DLD1 (cell line): ENCODE data around the gene FABP2.
"Not testable (repeated sequence)": the region's sequence is repeated elsewhere in the genome, so short reads cannot be mapped to it uniquely, and the experiment has no call there.

Experiments
- in situ Hi-C: cut with HindIII; loops from 2 replicates; pipeline ENCODE4 v1.10.0; 2017; ENCODE audit warnings: low sequenced_read_pairs

The FABP2 gene

DNA sequence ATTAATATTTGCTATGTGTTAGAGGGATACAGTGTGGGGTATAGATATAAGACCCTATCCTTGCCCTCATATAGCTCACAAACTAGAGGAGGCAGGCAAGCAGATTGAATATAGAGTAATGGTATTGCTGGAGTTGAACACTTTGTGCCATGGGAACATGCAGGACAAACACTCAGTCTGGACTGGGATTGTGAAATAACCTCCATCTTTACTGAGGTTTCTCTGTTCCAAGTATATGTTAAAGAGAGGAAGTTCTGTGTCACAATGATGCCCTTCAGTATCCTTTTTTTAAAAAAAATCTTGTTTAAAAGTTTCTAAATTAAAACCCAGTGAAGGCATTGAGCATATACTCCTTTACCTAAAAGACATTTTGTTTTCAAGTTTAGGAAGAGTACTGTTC, 8.7 kb downstream of the FABP2 start:
- in situ Hi-C loops, result no loop called here

DNA sequence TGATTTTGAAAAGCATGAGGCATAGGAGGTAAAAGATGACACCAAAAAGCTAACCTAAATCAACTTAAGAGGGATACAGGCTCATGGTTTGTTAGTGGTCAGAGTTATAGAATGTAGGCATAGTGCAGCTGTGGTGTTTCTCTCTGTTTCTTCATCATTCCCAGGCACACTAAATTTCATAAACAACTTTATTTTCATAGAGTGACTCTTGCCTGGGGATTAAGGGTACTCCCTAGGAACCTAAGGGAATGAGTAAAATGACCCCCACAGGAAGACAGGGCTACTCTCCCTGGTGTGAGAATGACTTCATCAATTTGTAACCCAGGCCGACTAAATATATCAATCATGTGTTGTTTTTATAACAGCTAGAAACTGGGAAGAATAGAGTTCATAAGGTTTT, 11.1 kb downstream of the FABP2 start:
- in situ Hi-C loops, result no loop called here

DNA sequence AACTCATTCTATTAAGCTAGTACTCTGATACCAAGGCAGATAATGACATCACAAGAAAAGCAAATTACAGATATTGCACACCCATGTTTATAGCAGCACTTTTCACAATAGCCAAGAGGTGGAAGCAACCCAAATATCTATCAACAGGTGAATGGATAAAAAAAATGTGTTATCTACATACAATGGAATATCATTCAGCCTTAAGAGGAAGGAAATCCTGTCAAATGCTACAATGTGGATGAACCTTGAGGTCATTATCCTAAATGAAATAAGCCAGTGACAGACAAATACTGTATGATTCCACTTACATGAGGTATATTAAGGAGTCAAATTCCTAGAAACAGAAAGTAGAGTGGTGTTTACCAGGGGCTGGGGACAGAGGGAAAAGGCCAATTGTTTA, 14.3 kb downstream of the FABP2 start:
- in situ Hi-C loops, result no loop called here

DNA sequence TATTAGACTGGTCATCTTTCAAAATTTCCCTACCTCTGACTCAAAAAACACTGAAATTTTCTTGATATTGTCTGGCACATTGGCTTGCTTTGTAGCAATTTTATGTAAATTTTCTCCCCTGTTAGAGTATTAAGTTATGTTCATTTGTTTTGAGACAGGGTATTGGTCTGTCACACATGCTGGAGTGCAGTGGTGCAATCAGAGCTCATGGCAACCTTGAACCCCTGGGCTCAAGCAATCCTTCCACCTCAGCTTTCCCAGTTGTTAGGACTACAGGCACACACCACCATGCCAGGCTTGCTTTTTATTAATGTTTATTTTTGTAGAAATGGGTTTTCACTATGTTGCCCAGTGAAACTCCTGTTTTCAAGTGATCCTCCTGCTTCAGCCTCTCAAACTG, 17.5 kb downstream of the FABP2 start:
- in situ Hi-C loops, result no loop called here

DNA sequence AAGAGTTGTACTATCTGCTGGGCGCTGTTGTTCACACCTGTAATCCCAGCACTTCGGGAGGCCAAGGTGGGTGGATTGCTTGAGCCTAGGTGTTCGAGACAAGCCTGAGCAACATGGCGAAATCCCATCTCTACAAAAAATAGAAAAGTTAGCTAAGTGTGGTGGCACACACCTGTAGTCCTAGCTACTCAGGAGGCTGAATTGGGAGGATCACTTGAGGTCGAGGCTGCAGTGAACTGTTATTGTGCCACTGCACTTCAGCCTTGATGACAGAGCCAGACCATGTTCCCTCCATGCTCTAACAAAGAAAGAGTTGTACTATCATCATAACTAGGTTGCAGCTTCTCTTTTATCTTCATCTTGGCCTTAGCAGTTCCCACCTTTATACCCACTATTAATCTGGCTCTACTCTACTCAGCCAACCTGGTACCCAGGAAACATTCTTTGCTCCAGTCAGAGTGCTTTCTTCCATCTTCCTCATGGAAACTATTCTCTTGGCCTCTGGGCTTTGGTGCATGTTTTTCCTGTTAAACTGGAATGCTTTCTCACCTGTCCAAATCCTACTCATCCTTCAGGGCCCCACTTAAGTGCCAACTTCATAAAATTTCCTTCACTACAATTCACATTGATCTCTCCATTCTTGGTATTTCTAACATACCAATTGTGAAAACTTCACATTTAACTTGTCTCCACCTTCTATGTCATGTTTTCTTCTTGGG, 18.2 kb downstream of the FABP2 start:
- in situ Hi-C loops, result no loop called here

DNA sequence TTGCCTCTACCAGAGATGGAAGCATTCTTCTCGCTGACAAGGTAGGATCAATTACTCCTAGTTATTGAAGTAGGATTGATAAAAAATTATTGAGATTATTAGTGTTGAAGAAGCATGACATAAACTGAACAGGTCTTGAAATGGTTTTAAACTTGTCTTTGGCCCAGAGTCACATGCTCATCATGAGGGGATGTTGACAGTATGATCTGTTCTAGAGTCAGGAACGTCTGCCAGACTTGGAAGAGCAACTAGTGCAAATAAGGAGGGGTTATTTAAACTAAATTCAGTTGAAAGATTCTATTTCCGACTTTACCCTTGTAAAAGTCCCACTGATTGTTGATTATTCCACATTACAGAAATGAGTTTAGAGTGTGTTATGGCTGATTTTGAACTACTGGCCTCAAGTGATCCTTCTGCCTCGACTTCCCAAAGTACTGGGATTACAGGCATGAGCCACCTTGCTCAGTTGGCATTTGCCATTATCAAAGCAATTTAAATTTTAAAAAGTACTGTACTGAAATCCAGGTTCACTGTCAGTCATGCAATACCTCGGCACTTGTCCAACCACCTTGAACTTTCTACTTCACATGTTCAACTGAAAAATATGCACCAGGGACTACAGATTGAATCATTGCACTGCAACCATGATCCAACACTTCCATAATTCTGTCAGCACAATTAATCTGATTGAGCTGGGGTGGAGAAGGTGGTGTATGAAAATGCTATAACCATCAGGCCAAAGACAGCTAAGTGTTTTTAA, 19.7 kb downstream of the FABP2 start:
- in situ Hi-C loops, result no loop called here

DNA sequence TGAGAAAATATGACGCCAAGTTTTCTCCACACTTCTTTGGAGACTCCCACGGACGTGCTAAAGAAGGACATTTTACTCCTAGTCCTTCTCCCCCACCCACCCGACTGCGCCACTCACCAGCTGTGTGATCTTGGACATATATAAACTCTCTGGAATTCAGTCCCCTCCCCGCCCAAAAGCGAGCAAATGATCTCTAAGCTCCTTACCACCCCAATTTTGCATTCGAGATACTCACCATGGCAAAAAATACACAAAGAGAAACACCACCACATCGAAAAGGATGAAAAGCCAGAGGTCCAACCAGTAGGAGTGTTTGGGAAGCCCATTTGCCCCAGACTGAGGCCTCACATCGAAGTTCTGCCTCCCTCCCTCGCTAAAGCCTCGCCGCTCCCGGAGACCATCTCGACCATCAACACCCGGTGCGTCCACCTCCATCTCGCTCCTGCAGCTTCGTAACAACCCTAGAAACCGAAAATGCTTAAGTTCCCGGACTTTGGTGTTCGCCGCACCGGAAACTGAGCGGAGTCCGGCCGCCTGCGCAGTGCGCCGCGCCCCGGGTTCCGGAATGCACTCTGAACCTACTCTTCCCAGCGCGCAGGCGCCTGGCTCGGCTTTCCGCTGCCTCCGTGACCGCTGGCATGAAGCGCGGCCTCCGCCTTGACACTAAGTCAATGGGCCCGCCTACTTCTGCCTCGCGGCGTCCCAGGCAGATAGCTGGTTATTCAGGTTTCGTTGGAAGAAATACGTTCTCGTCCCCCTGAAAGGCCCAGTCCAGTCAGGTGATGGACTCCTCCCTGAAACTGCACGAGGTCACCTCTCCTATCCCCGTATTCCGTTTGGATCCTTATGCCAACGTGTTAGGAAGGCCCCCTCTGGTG, 21.6 kb downstream of the FABP2 start:
- in situ Hi-C loops, result no loop called here

DNA sequence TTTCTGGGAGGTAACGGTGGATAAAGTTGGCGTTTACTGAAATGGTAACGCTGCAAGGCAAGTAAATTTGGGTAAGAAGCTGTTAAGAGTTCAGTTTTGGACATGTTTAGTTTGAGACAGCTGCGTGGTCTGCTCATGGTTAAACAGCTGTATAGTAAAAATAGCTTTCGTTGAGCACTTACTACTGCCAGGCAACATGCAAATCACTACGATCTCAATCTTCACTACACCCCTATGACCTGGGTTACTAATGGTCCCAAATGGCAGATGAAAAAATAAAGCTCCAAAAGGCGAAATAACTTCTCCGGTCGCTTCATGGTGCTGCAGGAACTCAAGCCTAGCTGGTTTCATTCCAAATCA, 22.2 kb downstream of the FABP2 start:
- in situ Hi-C loops, result no loop called here

DNA sequence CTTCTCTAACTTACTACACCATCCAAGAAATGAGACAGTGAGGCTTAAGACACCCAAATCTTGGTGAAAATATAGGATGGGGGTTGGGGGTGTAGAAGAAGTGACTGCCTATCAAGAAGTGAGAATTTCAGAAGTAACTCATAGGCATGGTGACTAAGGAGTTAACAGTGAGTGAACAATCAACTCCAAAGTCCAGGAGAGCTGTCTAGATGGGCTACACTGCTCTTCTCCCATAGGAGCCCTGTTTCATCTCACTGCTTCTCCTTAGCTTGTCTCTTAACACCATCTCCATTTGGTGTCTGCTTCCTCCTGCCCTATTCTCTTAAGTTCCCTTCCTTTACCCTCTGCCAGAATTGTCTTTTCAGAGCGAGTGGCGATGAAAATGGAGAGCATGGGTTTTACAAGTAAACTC, 22.7 kb downstream of the FABP2 start:
- in situ Hi-C loops, result no loop called here

DNA sequence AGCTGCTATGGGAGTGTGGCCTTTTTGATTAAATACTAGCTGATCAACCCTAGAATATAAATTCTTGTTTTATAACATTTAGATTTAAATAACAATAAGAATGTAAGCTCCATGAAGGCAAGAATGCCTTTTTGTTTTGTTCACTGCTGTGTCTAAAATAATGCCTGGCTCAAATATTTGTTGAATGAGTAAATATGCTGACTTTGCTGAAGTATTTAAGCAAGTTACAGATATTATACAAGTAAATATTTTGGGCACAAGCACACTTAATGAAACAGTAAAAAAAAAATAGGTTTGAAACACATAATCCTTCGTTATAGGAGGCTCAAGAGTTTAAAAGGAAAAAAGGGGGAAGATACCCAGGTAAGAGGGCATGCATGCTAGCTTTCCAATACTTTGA, 24.1 kb downstream of the FABP2 start:
- in situ Hi-C loops, result no loop called here

DNA sequence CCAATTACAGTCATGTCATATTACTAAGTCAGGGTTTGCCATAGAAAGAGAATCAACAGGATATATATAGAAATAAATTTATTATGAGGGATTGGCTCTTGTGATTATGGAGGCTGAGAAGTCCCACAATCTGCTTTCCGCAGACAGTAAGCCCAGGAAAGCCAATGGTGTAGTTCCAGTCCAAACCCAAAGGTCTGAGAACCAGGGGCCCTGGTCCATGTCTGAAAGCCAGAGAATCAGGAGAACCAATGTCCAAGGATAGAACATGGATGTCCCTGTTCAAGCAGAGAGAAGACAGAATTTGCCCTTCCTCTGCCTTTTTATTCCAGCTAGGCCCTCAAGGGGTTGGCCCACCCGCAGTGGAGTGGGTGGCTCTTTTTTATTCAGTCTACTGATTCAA, 25.6 kb downstream of the FABP2 start:
- in situ Hi-C loops, result no loop called here

DNA sequence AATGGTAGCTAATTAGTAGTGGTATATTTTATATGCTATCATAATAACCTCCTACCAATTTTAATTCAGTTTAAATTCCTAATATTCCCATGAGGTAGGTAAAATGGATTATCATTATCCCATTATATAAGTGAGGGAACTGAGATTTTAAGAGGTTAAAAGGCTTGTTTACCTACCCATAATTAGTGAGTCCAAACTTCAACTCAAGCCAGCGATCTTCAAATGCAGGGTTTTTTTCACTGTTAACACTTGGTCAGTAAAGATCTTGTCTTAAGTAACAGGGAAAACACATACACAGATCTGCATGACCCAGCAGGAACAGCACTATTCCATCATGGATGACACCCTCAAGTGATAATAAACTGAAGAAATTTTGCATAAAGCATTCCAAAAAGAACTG, 31.3 kb downstream of the FABP2 start:
- in situ Hi-C loops, result no loop called here

DNA sequence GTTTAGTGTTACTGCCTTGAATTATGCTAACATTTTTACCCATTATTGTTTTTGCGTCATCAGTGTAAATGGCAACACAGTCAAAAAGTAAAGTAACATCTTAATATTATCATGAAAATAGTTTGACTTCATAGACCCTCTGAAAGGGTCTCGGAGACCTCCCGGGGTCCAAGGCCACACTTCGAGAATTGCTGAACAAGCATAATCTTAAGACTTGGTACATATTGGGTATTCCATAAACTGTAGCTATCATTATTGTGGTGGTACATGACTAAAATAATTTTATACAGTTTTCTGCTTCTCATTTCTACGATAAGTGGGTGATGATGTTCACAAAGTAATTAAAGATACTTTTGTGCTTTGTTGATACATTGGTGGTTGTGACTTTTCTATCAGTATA, 32.6 kb downstream of the FABP2 start:
- in situ Hi-C loops, result no loop called here

DNA sequence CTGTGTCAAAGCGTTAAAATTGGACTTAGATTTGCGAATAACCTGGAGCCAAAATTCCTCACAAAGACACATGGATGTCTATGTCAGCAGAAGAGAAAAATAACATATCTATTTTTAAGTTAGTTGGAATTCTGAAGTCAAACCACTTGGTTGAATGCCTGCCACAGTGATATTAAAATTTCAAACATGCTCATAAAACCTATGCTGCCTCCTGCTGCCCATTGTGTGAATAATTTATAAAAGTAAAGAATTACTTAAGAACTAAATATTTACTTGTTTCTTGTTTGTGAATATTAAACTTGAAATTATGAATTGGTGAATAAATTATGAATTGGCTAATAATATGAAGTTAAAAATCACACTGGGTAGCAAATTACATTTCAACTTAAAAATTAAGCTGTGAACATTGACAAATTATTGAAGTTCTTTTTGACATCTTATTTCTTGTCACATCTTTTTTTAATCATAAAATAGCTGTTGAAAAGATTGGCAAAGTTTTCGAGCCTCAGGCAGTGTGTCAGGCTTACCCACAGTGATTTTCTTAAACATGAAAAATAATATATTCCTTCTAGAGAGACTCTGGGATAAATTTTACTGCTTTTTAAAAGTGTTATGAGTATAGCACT, 35.4 kb downstream of the FABP2 start:
- in situ Hi-C loops, result no loop called here

DNA sequence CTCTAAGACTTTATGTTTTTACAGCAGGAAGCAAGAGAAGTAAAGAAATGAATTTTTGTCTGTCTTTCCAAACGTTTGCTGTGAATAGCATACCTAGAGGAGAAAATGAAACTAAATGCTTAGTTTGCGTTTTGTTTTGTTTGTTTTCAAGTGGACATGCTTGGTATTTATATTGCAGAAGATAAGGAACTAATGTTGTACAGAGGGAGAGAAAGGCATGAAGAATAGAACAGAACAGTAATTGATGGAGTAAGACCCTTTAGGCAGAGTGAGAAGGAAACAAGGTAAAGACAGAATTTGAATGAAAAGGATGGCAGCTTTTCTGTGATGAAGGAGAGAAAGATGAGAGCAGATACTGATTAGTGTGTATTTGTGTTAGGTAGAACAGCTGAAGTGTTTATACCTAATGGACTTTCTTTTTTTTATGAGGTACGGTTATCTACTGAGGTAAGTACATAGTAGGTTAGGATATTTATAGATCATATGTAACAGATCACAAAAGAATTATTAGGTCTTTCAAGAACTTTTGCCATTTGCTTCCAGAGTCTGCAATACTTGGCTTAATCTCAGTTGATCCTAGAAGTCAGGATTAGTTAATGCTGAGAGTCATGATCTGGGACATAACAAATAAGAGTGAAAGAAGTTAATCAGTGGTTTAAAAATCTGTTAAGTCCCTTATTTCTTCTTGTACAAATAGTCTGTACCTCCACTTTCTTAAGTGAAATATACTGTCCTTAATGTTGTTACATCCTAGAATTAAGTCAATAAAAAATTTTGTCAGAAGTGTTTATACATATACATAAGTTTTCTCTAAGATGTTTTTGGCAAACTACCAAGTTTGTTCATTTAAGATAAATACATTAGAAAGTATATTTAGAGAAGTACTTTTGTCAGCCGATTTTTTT, 36.8 kb downstream of the FABP2 start:
- in situ Hi-C loops, result no loop called here

DNA sequence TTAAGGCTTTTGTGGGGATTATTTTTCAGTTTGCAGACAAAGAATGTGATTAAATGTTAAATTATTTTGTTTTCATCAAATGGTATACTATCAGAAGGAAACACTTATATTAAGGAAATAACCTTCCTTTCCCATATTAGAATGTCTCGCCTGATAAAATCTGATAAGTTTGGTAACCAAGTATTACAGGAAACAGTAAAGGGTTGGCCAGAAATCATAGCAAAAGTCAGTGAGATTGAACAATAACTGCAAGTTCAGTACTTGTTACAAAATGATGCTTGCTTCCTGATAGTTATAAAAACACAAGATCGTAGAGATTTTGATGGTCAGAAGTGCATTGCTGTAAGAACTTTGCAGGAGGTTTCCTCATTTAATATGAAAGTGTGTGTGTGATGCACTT, 40.5 kb downstream of the FABP2 start:
- in situ Hi-C loops, result no loop called here

DNA sequence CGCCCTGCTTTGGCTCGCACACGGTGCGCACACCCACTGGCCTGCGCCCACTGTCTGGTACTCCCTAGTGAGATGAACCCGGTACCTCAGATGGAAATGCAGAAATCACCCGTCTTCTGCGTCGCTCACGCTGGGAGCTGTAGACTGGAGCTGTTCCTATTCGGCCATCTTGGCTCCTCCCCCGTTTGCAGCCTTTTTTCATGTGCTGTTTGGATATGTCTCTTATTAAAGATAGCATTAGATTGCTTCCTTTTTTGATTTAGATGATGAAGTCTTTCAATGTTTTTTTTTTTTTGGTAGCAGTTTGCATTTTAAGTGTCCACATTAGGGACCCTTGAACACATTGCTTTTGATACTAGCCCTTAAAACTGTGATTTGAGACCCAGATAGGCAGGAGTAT, 42.0 kb downstream of the FABP2 start:
- in situ Hi-C loops, result not testable (repeated sequence)

DNA sequence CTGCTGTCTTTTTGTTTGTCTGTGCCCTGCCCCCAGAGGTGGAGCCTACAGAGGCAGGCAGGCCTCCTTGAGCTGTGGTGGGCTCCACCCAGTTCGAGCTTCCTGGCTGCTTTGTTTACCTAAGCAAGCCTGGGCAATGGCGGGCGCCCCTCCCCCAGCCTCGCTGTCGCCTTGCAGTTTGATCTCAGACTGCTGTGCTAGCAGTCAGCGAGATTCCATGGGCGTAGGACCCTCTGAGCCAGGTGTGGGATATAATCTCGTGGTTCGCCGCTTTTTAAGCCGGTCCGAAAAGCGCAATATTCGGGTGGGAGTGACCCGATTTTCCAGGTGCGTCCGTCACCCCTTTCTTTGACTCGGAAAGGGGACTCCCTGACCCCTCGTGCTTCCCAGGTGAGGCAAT, 42.4 kb downstream of the FABP2 start:
- in situ Hi-C loops, result not testable (repeated sequence)

DNA sequence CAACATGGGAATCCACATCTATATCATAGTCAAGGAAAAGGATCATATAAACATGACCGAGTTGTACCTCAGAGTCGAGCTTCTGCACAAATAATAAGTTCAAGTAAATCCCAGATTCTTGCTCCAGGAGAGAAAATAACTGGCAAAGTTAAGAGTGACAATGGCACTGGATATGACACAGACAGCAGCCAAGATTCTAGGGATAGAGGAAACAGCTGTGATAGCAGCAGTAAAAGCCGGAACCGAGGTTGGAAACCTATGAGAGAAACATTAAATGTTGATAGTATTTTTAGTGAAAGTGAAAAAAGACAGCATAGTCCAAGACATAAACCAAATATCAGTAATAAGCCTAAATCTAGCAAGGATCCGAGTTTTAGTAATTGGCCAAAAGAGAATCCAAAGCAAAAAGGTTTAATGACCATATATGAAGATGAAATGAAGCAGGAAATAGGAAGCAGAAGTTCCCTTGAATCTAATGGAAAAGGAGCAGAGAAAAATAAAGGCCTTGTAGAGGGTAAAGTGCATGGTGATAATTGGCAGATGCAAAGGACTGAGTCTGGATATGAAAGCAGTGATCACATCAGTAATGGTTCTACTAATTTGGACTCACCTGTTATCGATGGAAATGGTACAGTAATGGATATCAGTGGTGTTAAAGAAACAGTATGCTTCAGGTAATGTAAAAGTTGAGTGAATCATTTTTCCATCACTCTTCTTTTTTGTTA, 50.4 kb downstream of the FABP2 start:
- in situ Hi-C loops, result no loop called here

DNA sequence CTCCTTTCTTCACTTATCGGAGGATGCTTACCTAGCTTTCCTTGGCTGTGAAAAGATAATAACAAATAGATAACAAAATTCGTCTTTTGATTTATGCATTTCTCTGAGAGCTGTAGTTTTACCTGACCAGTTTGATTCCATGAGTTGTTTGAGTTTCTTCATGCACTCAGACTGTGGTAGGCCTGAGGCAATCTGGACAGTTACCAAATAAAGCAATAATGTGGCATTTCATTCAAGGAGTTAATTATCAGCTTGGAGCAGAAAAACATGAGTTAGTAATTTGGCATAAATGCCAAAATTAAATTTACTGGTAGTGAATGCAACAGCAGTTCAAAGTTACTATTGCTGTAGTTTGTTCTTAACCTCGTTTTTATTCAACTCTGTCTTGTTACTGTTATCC, 53.5 kb downstream of the FABP2 start:
- in situ Hi-C loops, result no loop called here
